SK-N-SH (cell line): Measurements from ENCODE around the gene NCS1. TPM values are rescaled to one million over a fixed set of nuclear protein-coding genes. Genes with fewer than 3 reads are reported as not detected.

Source experiments
- CTCF ChIA-PET: fragments of 300-600, 350-600 bp; formaldehyde crosslinking; extraction: SDS; loops from one replicate; lab custom pipeline; 2021; lab: Yijun Ruan, JAX
- POLR2A ChIA-PET: fragments of 350-600 bp; sonication (Branson Sonifier 250); formaldehyde crosslinking; extraction: SDS; loops from one replicate; lab custom pipeline; 2020; ENCODE audit warnings: antibody characterized with exemption, inconsistent platforms; lab: Yijun Ruan, JAX
- DNase-seq: peaks from one replicate; pipeline ENCODE4 v3.0.0; 2012
- H2AFZ ChIP-seq: fragments of 200-600 bp; sonication (generic); 2 replicates; pipeline ENCODE4 v1.8.1; 2016; ENCODE audit warnings: antibody characterized with exemption, mild to moderate bottlenecking, low read depth
- H3F3A ChIP-seq: fragments of 200-600 bp; sonication (generic); replicated peaks from 2 replicates; pipeline ENCODE3; 2016; ENCODE audit warnings: antibody characterized with exemption, mild to moderate bottlenecking; ENCODE audit not compliant: insufficient read depth
- H3K27ac ChIP-seq, 2 experiments: fragments of 200-500 bp in 1 of 2; fragments of 200-600 bp in 1 of 2; sonication (Bioruptor generic) in 1 of 2; sonication (generic), shearing (Covaris generic) in 1 of 2; 2 replicates each; pipeline versions ENCODE4 v1.5.1 to v1.6.1; 2014 to 2016; ENCODE audit warnings: low read depth in 2 of 2, inconsistent platforms in 1 of 2, low read length in 1 of 2, mild to moderate bottlenecking in 1 of 2, mixed read lengths in 1 of 2
- H3K27me3 ChIP-seq: fragments of 200-600 bp; sonication (generic), shearing (Covaris generic); 2 replicates; pipeline ENCODE4 v1.6.1; 2016; ENCODE audit warnings: mixed run types; ENCODE audit not compliant: insufficient read depth
- H3K36me3 ChIP-seq, 2 experiments: fragments of 200-500 bp in 1 of 2; fragments of 200-600 bp in 1 of 2; sonication (Bioruptor generic) in 1 of 2; sonication (generic) in 1 of 2; replicated peaks in 1 of 2; 2 replicates each; pipeline versions ENCODE3 to v1.5.1; 2014 to 2016; ENCODE audit warnings: low read length in 1 of 2, mild to moderate bottlenecking in 1 of 2; ENCODE audit not compliant: insufficient read depth in 2 of 2, control insufficient read depth in 1 of 2
- H3K4me1 ChIP-seq, 2 experiments: fragments of 200-500 bp in 1 of 2; fragments of 200-600 bp in 1 of 2; sonication (Bioruptor generic) in 1 of 2; sonication (generic), shearing (Covaris generic) in 1 of 2; 2 replicates each; pipeline versions ENCODE4 v1.5.1 to v1.6.1; 2014 to 2016; ENCODE audit warnings: low read depth in 1 of 2, low read length in 1 of 2, mixed run types in 1 of 2; ENCODE audit not compliant: insufficient read depth in 2 of 2, control insufficient read depth in 1 of 2
- H3K4me2 ChIP-seq: fragments of 200-600 bp; sonication (generic), shearing (Covaris generic); 2 replicates; pipeline ENCODE4 v1.6.1; 2017; ENCODE audit warnings: mixed run types
- H3K4me3 ChIP-seq, 2 experiments: fragments of 200-500 bp in 1 of 2; fragments of 200-600 bp in 1 of 2; sonication (Bioruptor generic) in 1 of 2; sonication (generic), shearing (Covaris generic) in 1 of 2; 2 replicates each; pipeline versions ENCODE4 v1.5.1 to v1.8.1; 2014 to 2016; ENCODE audit warnings: low read depth in 2 of 2, inconsistent platforms in 1 of 2, low read length in 1 of 2, mild to moderate bottlenecking in 1 of 2, mixed read lengths in 1 of 2, moderate library complexity in 1 of 2
- H3K79me2 ChIP-seq: fragments of 200-600 bp; sonication (generic); 2 replicates; pipeline ENCODE4 v1.8.1; 2017; ENCODE audit warnings: mild to moderate bottlenecking; ENCODE audit not compliant: insufficient read depth
- H3K9ac ChIP-seq: fragments of 200-600 bp; sonication (generic); 2 replicates; pipeline ENCODE4 v1.6.1; 2017; ENCODE audit warnings: mixed run types
- H3K9me2 ChIP-seq: fragments of 200-600 bp; sonication (generic); 2 replicates; pipeline ENCODE4 v1.6.1; 2017; ENCODE audit warnings: mixed run types
- H3K9me3 ChIP-seq: fragments of 200-600 bp; sonication (generic); 2 replicates; pipeline ENCODE4 v1.6.1; 2017; ENCODE audit warnings: mixed run types, mild to moderate bottlenecking, moderate library complexity
- H4K20me1 ChIP-seq: fragments of 200-600 bp; sonication (generic); 2 replicates; pipeline ENCODE4 v1.6.1; 2017; ENCODE audit warnings: mild to moderate bottlenecking, mixed run types; ENCODE audit not compliant: insufficient read depth
- CHD2 ChIP-seq: fragments of 150-350 bp; IDR thresholded peaks from 2 replicates; pipeline ENCODE4 v1.6.1; 2018; ENCODE audit warnings: low read length; ENCODE audit not compliant: partially characterized antibody
- ELF1 ChIP-seq: IDR thresholded peaks from 2 replicates; pipeline ENCODE4 v1.4.0; 2012
- EP300 ChIP-seq, 2 experiments: IDR thresholded peaks; 2 replicates each; pipeline versions ENCODE4 v1.4.0 to v1.6.1; 2012; ENCODE audit warnings: borderline replicate concordance in 1 of 2, low read depth in 1 of 2, low read length in 1 of 2
- FOSL2 ChIP-seq: IDR thresholded peaks from 2 replicates; pipeline ENCODE4 v1.4.0; 2012; ENCODE audit warnings: low read depth, mild to moderate bottlenecking, moderate library complexity, borderline replicate concordance
- FOXJ3 ChIP-seq: sonication (generic); formaldehyde crosslinking; IDR thresholded peaks from 2 replicates; pipeline ENCODE4 v1.5.1; 2020; ENCODE audit warnings: mild to moderate bottlenecking, missing genetic modification reagents
- GATA2 ChIP-seq: sonication (generic); formaldehyde crosslinking; IDR thresholded peaks from 2 replicates; pipeline ENCODE4 v1.5.0; 2020; ENCODE audit warnings: mild to moderate bottlenecking, missing genetic modification reagents
- IRF3 ChIP-seq: fragments of 150-350 bp; IDR thresholded peaks from 2 replicates; pipeline ENCODE4 v1.6.1; 2016; ENCODE audit warnings: mild to moderate bottlenecking, low read depth, low read length
- MEF2A ChIP-seq: IDR thresholded peaks from 2 replicates; pipeline ENCODE4 v1.4.0; 2012; ENCODE audit warnings: low read depth, borderline replicate concordance
- MXI1 ChIP-seq: IDR thresholded peaks from 2 replicates; pipeline ENCODE4 v1.6.1; 2012; ENCODE audit warnings: mild to moderate bottlenecking, low read depth, low read length, improper control_type of control experiment
- NFIC ChIP-seq: IDR thresholded peaks from 2 replicates; pipeline ENCODE4 v1.4.0; 2012; ENCODE audit warnings: borderline replicate concordance
- NRF1 ChIP-seq: IDR thresholded peaks from 2 replicates; pipeline ENCODE4 v1.6.1; 2012; ENCODE audit warnings: low read depth, mild to moderate bottlenecking, low read length
- POLR2AphosphoS5 ChIP-seq: IDR thresholded peaks from 2 replicates; pipeline ENCODE4 v1.6.1; 2012; ENCODE audit warnings: low read depth, low read length
- REST ChIP-seq: IDR thresholded peaks from 2 replicates; pipeline ENCODE4 v1.6.1; 2012; ENCODE audit warnings: mild to moderate bottlenecking, low read depth, low read length, moderate library complexity
- RXRA ChIP-seq: IDR thresholded peaks from 2 replicates; pipeline ENCODE4 v1.4.0; 2012; ENCODE audit warnings: low read depth, mild to moderate bottlenecking, borderline replicate concordance
- SIN3A ChIP-seq: IDR thresholded peaks from 2 replicates; pipeline ENCODE4 v1.6.1; 2012; ENCODE audit warnings: low read depth, mild to moderate bottlenecking, low read length, moderate library complexity, borderline replicate concordance
- TAF1 ChIP-seq: IDR thresholded peaks from 2 replicates; pipeline ENCODE4 v1.6.1; 2012; ENCODE audit warnings: low read depth, mild to moderate bottlenecking, low read length, moderate library complexity, borderline replicate concordance
- TEAD4 ChIP-seq: IDR thresholded peaks from 2 replicates; pipeline ENCODE4 v1.4.0; 2012; ENCODE audit warnings: mild to moderate bottlenecking, borderline replicate concordance; ENCODE audit not compliant: insufficient read depth
- YY1 ChIP-seq: IDR thresholded peaks from 2 replicates; pipeline ENCODE4 v1.4.0; 2012; ENCODE audit warnings: low read depth, mild to moderate bottlenecking
- WGBS: methylation state at CpG from one replicate; pipeline ENCODE4 v1.1.6; 2017; ENCODE audit warnings: low lambda C conversion rate; 5-methylcytosine and 5-hydroxymethylcytosine counted together
- polyA plus RNA-seq, 3 experiments: library from polyadenylated mRNA; depleted of rRNA; stranded (reverse); fragments of >200 nt; gene quantifications; 2 replicates each; pipeline ENCODE4 v1.2.3, GENCODE V29; 2012
- TF ChIP-seq, protein P1 (sequence below): IDR thresholded peaks from 2 replicates; pipeline ENCODE4 v1.4.0; 2012; ENCODE audit warnings: low read depth, borderline replicate concordance

Gene NCS1
- polyA plus RNA-seq, 1 of the 3 experiments (the other 2 are of a cell fraction) = 40.6 TPM

DNA sequence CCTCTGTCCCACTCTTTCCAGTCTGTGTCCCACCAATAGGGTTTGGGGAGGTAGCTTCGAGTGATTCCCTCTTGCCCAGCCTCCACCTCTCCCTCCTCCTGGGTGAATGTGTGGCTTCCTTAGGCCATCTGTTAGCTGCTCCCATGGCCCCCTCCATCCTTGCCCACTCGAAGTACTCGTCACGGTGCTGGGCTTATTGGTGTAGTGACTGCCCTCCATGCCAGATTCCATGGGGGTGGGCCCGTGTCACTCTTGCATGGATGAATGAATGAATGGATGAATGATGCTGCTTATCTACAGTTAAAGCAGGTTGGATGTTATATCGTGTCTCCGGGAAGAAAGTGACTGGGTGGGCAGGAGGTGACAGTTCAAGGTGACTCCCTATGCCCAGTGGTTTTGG, 112.5 kb downstream of the NCS1 start:
- no peak for DNase-seq
- Histone ChIP-seq H3K79me2 (no peaks in the 10 kb centered on the region), H3F3A (no peaks in the 10 kb centered on the region), H3K27me3 (peaks cover 10% of the 10 kb centered on the region), H3K9ac (no peak overlapping the region), H3K9me2 (no peaks in the 10 kb centered on the region), H2AFZ (no peak overlapping the region), H4K20me1 (no peaks in the 10 kb centered on the region), H3K36me3 (no peaks in the 10 kb centered on the region), H3K4me3 (no peak overlapping the region), H3K9me3 (no peaks in the 10 kb centered on the region), H3K4me2 (no peak overlapping the region), H3K27ac (no peak overlapping the region), H3K4me1 (peaks cover 0 to 41% of the 10 kb centered on the region in 2 experiments; a peak in 1 of 4 replicates)
- ChIA-PET CTCF (interaction anchor here (0.8 to 1.9 kb wide), 6 partner anchors 19 to 422 kb away, joined by 3 to 7 read pairs (median 4); no protein-coding TSS in a partner anchor), POLR2A (no interaction called here)
- WGBS = 85% methylated on average over 7 of the region's 7 CpGs
- TF ChIP-seq REST = no peak
- no peak for TF ChIP-seq GATA2 (CRISPR knock-in tag)
- TF ChIP-seq, protein P1, sequence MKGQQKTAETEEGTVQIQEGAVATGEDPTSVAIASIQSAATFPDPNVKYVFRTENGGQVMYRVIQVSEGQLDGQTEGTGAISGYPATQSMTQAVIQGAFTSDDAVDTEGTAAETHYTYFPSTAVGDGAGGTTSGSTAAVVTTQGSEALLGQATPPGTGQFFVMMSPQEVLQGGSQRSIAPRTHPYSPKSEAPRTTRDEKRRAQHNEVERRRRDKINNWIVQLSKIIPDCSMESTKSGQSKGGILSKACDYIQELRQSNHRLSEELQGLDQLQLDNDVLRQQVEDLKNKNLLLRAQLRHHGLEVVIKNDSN = no peak
- TF ChIP-seq NFIC = no peak
- TF ChIP-seq FOXJ3 (CRISPR knock-in tag) = no peak
- TF ChIP-seq SIN3A = no peak
- no peak for TF ChIP-seq POLR2AphosphoS5
- TF ChIP-seq RXRA = no peak
- no peak for TF ChIP-seq ELF1

DNA sequence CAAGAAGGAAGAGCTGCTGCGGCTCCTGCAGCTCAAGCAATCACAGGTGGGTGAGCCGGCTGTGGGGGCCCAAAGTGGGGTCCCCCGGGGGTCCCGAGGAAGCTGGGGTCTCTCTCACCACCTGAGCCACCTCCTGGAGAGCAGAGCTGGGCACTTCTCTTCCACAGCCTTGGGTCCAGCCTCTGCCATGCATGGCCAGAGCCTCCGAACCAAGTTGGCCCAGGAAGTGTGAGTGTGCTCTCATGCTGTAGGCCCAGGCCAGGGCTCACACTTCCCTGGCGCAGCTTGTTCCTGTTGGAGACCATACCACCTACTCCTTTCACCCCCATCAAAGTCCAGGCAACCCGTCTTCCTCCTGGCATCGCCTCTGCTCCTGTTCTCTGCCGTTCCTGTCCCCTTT, 113.1 kb downstream of the NCS1 start:
- Histone ChIP-seq H3K4me2 (no peak overlapping the region), H3K4me1 (peaks cover 0 to 47% of the 10 kb centered on the region in 2 experiments; a peak in 2 of 4 replicates), H3K9me3 (no peaks in the 10 kb centered on the region), H3K9me2 (no peaks in the 10 kb centered on the region), H3F3A (no peaks in the 10 kb centered on the region), H3K36me3 (no peaks in the 10 kb centered on the region), H4K20me1 (no peaks in the 10 kb centered on the region), H3K27ac (no peak overlapping the region), H3K4me3 (no peak overlapping the region), H3K79me2 (no peaks in the 10 kb centered on the region), H3K27me3 (peaks cover 16% of the 10 kb centered on the region), H3K9ac (no peak overlapping the region), H2AFZ (no peak overlapping the region)
- ChIA-PET POLR2A (no interaction called here), CTCF (interaction anchor here (1.4 to 1.9 kb wide), 2 partner anchors 19 to 421 kb away, joined by 3 to 4 read pairs; no protein-coding TSS in a partner anchor)
- DNase-seq = no peak
- WGBS = 53% methylated on average over 8 of the region's 9 CpGs
- TF ChIP-seq FOSL2 = no peak
- no peak for TF ChIP-seq POLR2AphosphoS5
- no peak for TF ChIP-seq TAF1
- no peak for TF ChIP-seq TEAD4
- no peak for TF ChIP-seq MEF2A
- no peak for TF ChIP-seq EP300 (IDR thresholded peaks at IDR 0.05; ENCODE audit: borderline replicate concordance in 1 of 2, low read depth in 1 of 2, low read length in 1 of 2)
- TF ChIP-seq YY1 = no peak
- no peak for TF ChIP-seq IRF3
- no peak for TF ChIP-seq CHD2
- no peak for TF ChIP-seq MXI1
- no peak for TF ChIP-seq REST
- TF ChIP-seq NRF1 = no peak
